HG03457 (cell line): Measurements from ENCODE around the gene MYL3.

Experiments used
- ATAC-seq: cut with Tn5 transposase; IDR thresholded peaks from one replicate; pipeline ENCODE4 v1.9.1; 2021; ENCODE audit warnings: moderate number of reproducible peaks; ENCODE audit not compliant: unreplicated experiment

The MYL3 gene

DNA sequence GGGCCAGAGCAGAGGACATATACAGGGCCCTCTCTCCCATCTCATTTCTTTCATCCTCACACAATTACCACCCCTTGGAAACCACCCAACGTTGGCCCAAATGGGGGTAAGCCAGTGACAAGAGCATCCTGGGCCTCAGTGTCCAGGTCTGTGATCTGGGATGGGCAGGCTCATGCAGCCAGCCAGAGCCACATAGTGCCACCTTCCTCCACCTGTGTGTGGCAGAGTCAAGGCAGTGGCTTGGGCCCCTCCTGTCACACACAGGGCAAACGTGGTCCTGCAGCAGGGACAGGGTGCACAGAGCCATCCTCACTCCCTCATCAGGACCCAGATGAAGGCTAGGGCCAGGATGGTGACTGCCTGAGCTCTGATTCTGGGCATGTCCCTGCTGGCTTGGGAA is 2.3 kb upstream of the MYL3 start:
- no peak for ATAC-seq

DNA sequence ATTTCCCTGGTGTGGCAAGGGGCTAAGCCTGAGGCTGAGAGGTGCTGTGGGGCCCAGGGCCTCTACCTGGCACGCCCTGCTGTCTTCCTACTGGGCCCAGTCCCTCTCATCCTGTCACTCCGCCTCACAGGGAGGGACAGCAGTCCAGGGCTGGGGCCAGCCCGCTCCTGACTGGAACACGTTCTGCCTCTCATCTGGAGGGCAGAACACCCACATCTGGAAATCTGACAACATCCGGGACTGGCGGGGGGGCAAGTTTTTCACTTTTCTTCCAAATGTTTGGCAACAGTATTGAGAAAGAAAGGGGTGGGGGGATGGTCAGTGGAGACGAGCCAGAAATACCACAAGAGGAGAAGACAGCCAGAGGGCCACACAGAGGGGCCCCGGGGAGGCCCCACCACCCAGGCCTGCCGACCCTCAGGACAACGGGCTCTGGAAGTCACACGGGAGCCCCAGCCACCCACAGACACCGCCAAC is 1.8 kb upstream of the MYL3 start:
- ATAC-seq, result no peak

DNA sequence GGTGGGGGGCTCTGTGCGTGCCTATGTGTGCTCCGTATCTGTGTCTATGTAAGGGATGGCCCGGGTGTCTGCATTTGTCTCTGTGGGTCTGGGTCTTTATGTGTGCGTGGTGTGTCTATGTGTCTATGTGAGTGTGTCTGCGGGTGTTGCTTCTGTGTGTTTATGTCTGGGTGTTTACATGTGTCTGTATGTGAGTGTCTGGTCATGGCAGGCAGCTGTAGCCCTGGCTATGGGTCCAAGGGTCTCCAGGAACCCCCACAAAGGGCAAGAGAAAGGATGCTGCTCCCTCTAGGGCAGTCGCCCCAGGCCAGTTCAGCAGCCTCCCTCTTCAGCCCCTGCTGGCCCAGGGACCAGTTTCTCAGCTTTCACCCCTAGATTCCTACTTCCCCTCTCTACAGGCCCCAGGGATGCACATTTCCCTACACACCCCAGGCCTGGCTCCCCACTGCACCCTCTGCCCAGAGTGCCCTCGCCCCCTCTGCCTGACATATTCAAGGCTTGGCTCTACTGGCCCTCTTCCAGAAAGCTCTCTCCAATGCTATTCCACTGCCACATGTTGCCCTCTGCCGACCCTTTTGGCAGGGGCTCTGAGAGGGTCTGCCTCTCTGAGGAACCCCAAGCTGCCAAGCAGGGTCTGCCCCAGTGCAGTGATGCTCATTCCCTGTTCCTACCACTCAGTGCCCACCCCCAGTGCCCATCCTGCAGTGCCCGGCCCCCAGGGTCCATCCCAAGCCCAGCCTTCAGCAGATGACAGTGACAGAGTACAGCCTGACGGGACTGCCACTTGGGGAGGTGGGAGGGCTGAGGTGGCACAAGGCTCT is 1.0 kb upstream of the MYL3 start:
- ATAC-seq, result no peak

DNA sequence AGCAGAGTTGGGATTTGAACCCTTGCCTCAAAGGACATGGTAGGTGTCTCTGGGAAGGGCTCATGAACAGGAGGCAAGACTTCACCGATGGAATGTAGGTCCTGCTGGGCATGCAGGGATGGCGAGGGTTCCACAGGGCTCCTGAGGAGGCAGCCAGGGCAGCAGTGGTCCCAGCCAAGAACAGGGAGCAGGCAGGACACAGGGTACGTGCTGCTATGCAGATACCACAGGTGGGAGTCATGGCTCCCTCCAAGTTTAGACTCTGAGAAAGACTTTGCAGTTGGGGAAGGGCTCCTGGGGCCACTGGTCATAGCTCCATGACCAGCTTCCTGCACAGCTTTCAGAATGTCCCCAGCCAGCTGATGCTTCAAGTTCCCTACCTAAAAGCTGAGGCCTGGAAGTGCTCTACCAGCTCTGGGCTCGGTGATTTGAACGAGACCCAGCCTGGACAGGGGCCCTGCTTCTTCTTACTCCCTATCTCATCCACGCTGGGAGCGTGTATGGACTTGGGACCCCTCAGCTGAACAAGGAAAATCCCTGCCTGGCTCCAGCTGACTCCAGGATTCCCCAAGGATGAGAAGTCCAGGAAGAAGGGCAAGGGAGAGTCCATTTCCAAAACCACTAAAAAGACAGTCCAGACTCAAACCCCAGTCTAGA is 747 bp downstream of the MYL3 start:
- ATAC-seq, result no peak

DNA sequence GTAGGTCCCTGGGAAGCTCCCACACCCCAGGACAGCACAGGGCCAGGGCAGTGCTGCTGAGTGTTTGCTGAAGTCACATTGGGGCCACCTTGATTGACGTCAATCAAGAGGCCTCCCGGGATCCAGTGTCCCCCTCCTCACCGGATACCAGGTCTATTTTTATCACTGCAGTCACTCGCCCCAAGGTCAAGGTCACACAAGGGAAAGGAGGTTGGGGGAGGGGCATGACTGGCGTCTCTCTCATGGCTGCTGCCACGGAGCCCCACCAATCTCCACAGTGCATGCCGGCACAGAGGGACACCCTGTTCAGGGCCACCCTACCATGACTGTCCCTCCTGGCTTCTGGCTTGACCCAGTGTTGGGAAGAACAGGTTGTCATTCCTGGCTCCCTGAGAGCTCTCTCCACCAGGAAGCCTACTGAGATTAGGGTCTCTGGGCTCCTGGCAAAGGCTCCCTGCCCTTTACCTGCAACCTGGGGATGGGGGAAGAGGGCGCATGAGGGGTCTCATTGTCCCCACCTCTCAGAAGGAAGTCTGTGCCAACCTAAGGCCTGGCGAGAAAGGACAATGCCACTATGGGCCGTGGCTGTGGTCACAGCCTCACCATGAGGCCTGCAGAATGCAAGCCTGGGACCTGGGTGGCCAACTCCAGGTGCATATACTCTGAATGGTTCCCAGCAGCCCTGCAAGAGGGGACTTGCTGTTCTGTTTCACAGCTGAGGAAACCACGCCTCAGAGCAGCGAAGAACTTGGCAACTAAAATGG is 1.5 kb downstream of the MYL3 start:
- no peak for ATAC-seq

DNA sequence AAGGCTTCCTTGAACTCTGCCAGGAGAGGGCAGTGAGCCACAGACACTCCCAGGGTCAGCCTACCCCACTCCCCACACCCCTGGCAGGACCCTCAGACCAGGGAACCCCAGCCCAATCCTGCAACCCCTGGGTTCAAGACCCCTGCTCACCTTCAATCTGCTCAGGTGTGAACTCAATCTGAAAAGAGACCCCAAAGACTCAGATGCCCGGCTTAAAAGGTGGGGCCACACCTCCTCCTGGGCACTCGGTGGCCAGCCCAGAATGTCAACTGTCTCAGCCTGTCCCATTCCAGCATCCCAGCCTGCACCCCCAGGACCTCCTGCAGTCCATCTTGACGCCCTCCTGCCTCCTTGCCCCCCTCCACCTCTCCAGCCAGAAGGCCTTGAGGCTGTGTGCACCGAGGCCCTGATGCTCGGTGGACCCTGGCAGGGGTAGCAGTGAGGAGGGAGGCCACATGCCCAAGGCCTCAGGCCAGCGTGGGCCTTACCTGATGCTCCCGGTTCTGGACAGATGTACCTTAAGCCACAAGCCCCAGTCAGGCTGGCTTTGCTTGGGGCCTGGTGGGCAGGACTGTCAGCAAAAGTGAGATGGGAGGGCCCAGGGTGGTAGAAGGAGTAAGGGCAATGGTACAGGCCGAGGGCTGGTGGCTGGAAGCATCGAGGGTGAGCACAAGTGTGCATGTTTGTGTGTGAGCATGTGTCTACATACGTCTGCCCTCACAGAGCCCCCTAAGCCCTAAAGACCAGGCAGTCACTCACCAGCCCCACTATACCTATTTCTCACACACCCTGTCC is 2.2 kb downstream of the MYL3 start:
- no peak for ATAC-seq

DNA sequence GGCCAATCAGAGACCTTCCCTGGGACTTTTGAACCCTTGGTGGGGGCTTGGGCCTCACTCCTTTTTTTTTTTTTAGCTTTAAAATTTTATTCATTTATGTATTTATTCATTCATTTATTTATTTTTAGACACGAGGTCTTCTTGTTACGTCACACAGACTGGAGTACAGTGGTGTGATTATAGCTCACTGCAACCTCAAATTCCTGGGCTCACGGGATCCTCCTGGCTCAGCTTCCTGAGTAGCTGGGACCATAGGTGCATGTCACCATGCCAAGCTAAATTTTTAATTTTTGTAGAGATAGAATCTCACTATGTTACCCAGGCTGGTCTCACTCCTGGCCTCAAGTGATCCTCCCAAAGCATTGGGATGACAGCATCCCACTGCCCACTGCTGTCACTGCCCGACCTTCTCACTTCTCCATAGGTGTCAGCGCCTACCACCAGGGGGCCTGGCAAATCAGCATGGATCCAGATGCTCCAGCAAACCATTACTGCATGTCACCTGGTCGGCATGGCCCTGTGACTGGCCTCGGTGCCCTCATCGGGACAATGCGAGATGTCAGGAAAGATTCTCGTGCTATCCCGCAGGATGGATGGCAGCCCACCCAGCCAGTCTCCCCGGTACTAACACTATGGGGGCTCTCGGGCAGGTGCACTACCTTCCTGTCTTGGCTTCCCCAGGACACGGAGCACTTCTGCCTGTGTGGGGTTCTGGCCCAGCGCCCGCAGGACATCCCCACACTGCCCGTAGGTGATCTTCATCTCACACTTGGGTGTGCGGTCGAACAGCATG is 3.0 kb downstream of the MYL3 start:
- ATAC-seq, result no peak

DNA sequence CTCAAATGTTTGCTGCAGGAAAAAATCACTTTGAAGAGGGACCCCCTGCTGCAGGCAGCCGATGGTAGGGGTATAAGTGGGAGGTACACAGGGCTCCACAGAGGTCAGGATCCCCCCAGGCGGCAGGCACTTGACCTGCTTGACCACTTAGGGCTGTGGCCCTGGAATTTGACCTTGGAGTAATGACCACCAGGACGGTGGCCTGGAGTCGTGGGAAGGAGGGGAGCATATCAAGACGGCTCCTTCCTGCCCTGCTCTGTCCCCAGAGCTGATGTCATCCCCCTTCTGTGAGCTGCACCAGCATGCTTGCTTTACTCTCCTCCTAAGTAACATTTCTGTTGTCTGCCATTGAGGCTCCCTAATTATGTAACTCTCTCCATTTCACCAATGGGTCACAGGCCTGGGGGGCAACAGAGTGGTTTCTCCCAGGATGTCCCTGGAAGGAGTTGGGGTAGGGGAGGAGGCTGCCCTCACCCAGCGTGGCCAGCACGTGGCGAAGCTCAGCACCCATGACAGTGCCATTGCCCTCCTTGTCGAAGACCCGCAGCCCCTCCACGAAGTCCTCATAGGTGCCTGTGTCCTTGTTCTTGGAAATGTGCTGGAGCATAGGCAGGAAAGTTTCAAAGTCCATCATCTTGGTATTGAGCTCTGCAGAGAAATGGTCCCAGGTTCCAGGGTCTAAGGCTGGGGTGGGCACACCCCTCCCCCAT is 4.1 kb downstream of the MYL3 start:
- no peak for ATAC-seq

DNA sequence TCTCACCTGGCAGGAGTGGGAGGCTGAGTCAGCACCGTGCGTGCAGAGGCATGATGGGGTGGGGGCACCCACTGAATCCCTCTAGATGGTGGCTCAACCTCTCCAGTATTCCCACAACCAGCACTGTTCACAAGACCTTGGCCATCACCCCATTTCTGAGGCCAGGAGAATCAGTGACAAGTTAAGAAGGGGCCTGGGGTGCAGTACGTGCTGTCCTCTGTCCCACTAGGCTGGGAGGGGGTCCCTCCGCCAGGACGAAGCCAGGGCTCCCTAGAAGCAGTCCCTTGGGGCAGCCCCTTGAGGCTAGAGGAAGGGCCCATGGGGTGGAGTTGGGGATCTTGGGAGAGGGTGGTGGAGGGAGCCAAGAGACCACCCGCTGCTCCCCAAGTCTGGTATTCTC is 4.8 kb downstream of the MYL3 start:
- ATAC-seq, result no peak

DNA sequence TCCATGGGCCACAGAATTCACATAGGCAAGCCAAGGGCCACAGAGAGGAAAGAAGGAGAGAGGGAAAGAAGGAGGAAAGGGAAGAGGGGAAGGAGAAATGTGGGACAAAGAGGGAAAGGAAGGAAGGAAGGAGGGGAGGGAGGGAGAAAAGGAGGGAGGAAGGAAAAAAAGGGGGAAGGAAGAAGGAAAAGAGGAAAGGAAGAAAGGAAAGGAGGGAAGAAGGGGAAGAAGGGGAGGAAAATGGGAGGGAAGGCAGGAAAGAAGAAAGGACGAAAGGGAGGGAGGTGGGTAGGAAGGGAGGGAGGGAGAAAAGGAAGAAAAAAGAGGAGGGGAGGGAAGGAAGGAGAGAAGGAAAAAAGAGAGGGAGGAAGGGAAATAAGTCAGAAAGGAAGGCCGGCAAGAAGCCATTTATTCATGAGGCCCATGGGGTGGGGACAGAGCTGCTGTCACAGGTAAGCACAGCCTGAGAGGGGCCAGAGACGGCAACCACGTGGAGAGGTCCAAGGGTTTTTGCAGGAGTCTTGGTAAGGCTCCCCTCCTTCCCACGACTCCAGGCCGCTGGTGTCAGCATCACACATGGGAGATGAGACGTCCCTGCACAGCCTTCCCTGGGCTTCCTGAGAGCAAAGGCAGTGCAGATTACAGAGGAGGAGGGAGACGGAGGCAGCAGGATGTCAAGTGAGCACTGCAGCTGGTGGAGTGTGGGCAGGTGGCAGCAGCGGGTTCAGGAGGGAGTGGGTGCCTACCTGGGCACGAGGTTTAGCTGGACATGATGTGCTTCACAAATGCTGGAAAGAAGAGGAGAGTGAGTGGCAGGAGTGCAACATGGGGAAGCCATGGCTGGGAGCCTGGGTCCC is 5.5 kb downstream of the MYL3 start:
- ATAC-seq, result no peak

DNA sequence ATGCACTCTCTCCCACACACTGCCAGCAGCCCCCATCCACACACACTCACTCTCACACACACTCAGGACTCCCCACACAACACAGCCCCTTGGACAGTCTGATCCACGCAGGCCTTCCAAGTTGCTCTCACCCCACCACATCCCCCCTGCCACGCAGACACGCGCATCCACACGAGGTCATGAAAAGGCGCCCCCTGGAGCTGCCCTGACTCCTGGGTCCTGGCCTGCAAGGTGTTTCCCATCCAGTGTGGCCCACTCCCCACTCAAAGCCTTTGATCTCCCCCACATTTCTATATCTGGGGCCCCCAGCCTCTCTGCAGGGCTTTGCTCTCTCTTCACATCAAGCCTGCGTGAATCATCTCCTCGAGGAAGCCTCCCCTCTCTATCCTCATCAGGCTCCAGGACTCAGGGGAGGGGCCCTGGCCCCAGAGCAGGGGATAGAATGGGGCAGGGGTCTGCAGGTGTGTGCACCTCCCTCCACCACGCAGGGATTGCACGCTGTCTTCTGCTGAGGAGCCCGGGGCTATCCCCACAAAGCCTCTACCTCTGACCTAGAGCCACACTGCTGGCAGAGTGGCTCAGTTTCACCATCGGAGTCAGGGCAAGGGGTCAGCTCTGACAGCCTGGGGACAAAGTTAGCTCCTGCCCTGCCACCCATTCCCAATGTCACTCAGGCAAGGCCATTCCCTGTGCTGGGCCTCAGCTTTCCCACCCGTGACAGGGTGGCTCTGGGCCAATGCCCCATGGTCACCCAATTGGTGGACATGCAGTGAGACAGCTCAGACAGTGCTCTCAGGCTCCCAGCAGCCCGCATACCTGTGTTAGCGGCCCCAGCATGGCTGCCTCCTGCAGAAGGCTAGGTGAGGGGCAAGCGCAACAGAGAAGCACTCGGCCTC is 6.4 kb downstream of the MYL3 start:
- ATAC-seq, result no peak

DNA sequence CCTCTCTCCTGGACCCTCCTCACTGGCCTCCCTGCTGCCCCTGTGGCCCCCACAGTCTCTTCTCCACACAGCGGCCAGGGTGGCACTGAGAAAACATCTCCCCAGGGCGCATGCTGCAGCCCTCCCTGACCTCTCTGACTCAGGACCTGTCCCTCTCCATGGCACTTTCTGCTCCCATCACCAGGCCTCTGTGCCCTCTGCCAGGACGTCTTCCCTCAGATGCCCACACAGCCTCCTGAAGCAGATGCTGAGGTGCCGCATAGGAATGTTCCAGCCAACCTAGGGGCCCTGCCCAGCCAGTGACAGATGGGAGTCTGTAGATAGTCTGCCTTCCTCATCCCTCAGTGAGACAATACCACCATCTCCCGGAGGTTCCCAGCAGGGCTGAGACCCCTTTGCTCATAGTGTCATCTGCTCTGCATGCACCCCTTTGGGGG is 8.7 kb downstream of the MYL3 start:
- no peak for ATAC-seq

DNA sequence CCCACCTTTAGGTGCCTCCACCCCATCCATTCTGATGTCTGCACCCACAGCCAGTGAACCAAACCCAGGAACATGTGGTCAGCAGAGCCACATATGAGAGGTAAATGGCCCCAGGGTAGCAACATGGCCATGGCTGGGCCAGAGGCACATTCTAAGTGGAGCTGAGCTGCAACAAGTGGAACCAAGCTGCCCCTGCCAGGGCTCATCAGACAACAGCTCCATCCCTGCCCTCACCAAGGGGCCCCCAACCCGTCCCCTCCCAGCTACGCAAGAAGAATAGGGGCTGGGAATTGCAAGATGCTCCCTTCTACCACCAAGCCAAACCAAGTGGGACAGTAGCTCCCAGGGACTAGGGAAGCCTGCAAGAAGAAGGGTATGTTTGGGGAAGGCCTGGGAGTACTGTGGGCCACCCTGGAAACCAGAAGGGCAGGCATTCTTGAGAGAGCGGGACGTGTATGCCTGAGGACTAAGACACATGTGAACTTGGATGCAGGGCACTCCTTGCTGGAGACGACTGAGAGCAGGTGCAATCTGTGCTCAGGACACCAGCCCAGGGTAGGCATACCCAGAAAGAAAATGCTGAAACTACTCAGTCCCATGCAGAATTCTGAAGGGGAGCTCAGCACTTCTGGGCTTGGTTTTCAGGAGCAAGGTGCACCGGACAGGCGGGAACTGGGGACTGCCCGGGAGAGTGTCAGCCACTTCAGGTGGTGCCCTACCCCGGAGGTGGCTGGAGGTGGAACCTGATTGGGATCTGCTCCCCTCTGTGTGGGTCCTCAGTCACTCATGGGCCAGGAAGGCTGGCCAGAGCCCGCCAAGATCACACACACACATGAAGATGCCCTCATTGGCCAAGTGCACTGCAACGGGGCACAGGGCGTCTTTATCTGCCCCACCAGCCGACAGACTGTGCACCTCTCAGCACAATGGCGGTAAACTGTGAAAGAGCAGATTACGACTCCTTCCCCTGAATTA is 9.5 kb downstream of the MYL3 start:
- ATAC-seq, result no peak

DNA sequence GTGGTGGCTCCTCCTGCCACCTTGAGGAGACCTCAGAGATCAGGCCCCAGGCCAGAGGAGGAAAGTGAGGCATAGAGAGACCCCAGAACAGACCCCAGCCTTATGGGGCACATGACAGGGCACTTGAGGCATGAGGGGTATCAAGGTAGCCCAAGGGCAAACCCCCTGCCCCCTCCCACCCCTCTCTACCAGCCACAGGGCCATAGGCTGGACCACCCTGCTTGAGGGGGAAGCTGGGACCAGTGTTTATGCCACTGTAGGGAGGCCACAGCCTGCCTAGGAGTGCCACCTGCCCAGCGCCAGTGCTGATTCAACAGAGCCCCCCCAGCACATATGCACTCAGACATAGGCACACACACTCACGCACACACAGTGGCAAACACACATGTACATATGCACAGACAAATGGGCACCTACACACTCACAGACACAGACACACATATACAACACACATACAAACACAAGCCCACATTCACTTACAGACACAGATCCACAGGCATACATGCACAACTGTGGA is 10.3 kb downstream of the MYL3 start:
- ATAC-seq, result no peak

DNA sequence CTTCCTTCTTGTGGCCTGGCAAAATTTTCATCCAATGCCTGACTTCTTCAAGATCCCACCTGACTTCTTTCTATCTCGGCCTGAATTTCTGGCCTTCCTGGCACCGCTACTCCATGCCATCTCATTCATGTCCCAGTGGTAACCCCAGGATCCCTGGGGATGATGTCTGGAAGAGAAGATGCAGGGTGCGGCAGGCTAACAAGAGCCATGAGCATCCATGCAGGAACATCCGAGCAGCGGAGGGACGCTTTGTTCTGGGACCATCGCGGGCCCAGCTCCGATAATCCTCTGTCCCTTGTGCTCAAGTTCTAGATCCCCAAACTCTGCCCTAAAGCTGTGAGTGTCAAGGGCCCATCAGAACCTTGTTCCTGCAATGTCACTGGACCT is 10.9 kb downstream of the MYL3 start:
- ATAC-seq, result no peak
